Measurements from ENCODE around the gene AKT2.

Gene AKT2

GRCh38 chr19:40267601-40267997 is 17.5 kb downstream of the AKT2 start:
- no peak for DNase-seq (ENCODE audit: low read depth)
- no peak overlapping the region for H3K4me3 ChIP-seq (ENCODE audit: low read depth, low read length)
- TF ChIP-seq MAX (IDR thresholded peaks at IDR 0.05; ENCODE audit: low read depth, low read length) (no peak), POLR2A (IDR thresholded peaks at IDR 0.05; ENCODE audit: extremely low read depth, insufficient read length) (no peak)

DNA sequence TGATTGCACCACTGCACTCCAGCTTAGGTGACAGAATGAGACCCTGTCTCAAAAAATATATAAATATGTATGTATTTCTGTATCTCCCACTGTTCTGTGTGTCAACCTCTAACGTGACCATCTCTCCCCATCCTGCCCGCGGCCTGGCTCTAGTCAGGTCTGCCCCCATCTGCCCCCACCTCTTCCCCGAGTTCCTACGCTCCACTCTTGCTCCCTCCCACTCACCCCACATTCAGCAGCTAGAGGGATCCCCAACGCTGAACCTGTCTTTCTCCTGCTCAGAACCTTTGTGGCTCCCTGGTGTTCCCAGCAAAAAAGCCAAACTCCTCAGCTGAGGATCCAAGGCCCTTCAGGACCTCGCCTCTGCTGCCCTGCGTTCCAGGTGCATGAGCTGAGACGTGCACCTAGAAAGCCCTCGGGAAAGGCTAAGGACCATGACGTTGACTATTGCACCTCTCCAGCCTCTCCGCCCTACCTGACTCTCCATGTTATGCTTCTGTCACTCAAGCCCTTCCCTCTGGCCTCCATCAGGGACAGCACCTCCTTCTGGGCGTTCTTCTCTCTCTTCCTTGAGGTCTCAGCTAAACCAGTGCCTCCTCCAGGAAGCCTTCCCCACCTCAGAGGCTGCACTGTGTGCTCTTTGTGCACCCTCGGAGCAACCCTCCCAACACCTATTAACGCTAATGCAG is 18.1 kb downstream of the AKT2 start:
- no peak for TF ChIP-seq CTCF (IDR thresholded peaks at IDR 0.05; ENCODE audit: low read depth, low read length)
- TF ChIP-seq MYC (IDR thresholded peaks at IDR 0.05; ENCODE audit: low read depth, low read length): no peak
- no peak for TF ChIP-seq POLR2A (IDR thresholded peaks at IDR 0.05; ENCODE audit: extremely low read depth, insufficient read length)
- TF ChIP-seq MAX (IDR thresholded peaks at IDR 0.05; ENCODE audit: low read depth, low read length): no peak
- no peak for DNase-seq (ENCODE audit: low read depth)
- no peak overlapping the region for H3K4me3 ChIP-seq (ENCODE audit: low read depth, low read length)

- no peak for DNase-seq (ENCODE audit: low read depth)
- TF ChIP-seq POLR2A (IDR thresholded peaks at IDR 0.05; ENCODE audit: extremely low read depth, insufficient read length): no peak
- TF ChIP-seq CTCF (IDR thresholded peaks at IDR 0.05; ENCODE audit: low read depth, low read length): no peak
- TF ChIP-seq MYC (IDR thresholded peaks at IDR 0.05; ENCODE audit: low read depth, low read length): no peak
- TF ChIP-seq MAX (IDR thresholded peaks at IDR 0.05; ENCODE audit: low read depth, low read length): no peak
- H3K4me3 ChIP-seq (ENCODE audit: low read depth, low read length): no peak overlapping the region
Observed at GRCh38 chr19:40266119-40266518, 19.0 kb downstream of the AKT2 start.

GRCh38 chr19:40265763-40266099 is 19.4 kb downstream of the AKT2 start:
- TF ChIP-seq MYC (IDR thresholded peaks at IDR 0.05; ENCODE audit: low read depth, low read length) (no peak), MAX (IDR thresholded peaks at IDR 0.05; ENCODE audit: low read depth, low read length) (no peak), POLR2A (IDR thresholded peaks at IDR 0.05; ENCODE audit: extremely low read depth, insufficient read length) (no peak), CTCF (IDR thresholded peaks at IDR 0.05; ENCODE audit: low read depth, low read length) (no peak)
- H3K4me3 ChIP-seq (ENCODE audit: low read depth, low read length): no peak overlapping the region
- DNase-seq (ENCODE audit: low read depth): no peak

GRCh38 chr19:40265055-40265762 is 19.9 kb downstream of the AKT2 start:
- no peak for DNase-seq (ENCODE audit: low read depth)
- no peak for TF ChIP-seq MYC (IDR thresholded peaks at IDR 0.05; ENCODE audit: low read depth, low read length)
- no peak for TF ChIP-seq CTCF (IDR thresholded peaks at IDR 0.05; ENCODE audit: low read depth, low read length)
- no peak for TF ChIP-seq MAX (IDR thresholded peaks at IDR 0.05; ENCODE audit: low read depth, low read length)
- no peak for TF ChIP-seq POLR2A (IDR thresholded peaks at IDR 0.05; ENCODE audit: extremely low read depth, insufficient read length)
- no peak overlapping the region for H3K4me3 ChIP-seq (ENCODE audit: low read depth, low read length)

DNA sequence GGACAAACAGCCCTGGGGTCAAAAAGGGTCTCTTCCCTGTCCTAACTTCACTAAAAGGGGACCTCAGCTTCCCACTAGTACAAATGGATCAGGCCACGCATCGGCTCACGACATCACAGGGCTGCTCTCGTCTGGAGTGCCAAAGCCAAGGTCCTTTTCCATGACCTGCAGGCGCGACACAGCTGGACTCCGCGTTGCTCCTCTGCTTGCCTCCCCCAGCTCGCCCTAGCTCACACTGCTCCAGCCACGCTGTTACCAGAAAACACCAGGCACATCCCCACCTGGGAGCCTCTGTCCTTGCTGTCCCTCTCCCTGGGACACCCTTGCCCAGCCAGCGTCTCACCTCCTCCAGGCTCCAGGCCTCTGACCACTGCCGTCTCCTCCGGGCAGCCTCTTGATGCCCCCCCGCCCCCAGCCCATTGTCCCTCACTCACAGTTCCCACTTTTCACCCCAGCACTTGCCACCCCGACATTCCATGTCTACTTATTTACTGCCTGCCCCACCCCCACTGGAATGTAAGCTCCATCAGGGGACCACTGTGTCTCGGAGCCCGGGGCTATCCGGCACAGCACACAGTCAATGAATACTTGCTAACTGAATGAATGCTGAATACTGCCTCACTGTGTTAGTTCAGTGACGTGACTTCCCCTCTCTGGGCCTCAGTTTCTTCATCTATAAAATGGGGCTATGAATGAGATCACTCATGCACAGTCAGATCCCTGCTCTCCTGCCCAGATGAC is 20.7 kb downstream of the AKT2 start:
- TF ChIP-seq CTCF (IDR thresholded peaks at IDR 0.05; ENCODE audit: low read depth, low read length): no peak
- no peak for TF ChIP-seq MYC (IDR thresholded peaks at IDR 0.05; ENCODE audit: low read depth, low read length)
- TF ChIP-seq POLR2A (IDR thresholded peaks at IDR 0.05; ENCODE audit: extremely low read depth, insufficient read length): no peak
- no peak for TF ChIP-seq MAX (IDR thresholded peaks at IDR 0.05; ENCODE audit: low read depth, low read length)
- no peak overlapping the region for H3K4me3 ChIP-seq (ENCODE audit: low read depth, low read length)
- DNase-seq (ENCODE audit: low read depth): no peak

Data from NB4 (cell line).